Cardiac fibroblast (primary cell): ENCODE results near the gene TRIM14.
"Not testable (repeated sequence)": the region's sequence is repeated elsewhere in the genome, so short reads cannot be mapped to it uniquely, and the experiment has no call there.

Experiments used
- DNase-seq, 2 donors: peaks; one replicate each; pipeline versions ENCODE4 v3.0.0 to v3.0.0-alpha.2; 2010; ENCODE audit warnings: low read depth in 2 of 2
- H3K4me3 ChIP-seq, 2 donors: replicated peaks in 1 of 2; 1 replicate in 1 of 2; 2 replicates in 1 of 2; pipeline ENCODE4 v1.5.1; 2011; ENCODE audit warnings: low read depth in 2 of 2, low read length in 2 of 2, mild to moderate bottlenecking in 2 of 2, moderate library complexity in 1 of 2
- TF ChIP-seq, protein P1 (sequence below): IDR thresholded peaks from one replicate; pipeline ENCODE4 v1.5.1; 2011; ENCODE audit warnings: low read depth, mild to moderate bottlenecking, low read length, inconsistent platforms

Gene TRIM14

DNA sequence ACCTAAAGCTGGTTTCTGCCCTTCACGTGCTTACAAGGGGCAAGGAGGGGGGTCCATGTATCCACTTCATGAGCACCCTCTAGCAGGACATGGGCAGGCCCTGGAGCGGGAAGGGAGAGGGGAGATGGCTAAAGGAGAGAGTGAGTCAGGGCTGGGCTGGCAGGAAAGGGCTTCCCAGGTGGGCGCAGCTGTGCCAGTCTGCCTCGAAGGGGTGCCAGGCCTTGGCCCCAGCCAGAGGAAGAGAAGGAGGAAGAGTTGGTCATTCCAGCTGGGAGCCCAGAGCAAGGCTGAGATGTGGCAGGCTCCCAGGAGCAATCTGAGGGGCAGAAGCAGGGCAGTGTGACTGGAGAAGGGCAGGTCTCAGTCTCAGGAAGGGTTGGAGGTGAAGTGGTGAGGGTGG lies 24.7 kb downstream of the TRIM14 start:
- no peak for DNase-seq
- H3K4me3 ChIP-seq = no peak overlapping the region
- TF ChIP-seq, protein P1, sequence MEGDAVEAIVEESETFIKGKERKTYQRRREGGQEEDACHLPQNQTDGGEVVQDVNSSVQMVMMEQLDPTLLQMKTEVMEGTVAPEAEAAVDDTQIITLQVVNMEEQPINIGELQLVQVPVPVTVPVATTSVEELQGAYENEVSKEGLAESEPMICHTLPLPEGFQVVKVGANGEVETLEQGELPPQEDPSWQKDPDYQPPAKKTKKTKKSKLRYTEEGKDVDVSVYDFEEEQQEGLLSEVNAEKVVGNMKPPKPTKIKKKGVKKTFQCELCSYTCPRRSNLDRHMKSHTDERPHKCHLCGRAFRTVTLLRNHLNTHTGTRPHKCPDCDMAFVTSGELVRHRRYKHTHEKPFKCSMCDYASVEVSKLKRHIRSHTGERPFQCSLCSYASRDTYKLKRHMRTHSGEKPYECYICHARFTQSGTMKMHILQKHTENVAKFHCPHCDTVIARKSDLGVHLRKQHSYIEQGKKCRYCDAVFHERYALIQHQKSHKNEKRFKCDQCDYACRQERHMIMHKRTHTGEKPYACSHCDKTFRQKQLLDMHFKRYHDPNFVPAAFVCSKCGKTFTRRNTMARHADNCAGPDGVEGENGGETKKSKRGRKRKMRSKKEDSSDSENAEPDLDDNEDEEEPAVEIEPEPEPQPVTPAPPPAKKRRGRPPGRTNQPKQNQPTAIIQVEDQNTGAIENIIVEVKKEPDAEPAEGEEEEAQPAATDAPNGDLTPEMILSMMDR = no peak

DNA sequence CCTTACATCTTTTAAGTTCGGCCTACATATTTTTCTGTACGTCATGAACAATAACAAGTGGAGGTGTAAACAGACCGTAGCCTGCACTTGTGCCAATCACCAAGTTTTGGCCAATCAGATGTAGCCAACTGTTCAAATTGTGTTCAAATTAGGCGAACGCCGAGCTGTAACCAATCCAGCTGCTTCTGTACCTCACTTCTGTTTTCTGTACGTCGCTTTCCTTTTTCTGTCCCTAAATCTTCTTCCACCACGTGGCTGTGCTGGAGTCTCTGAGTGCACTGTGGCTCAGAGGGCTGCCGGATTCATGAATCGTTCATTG lies 26.4 kb downstream of the TRIM14 start:
- no peak overlapping the region for H3K4me3 ChIP-seq
- TF ChIP-seq, protein P1 = no peak
- DNase-seq = no peak

DNA sequence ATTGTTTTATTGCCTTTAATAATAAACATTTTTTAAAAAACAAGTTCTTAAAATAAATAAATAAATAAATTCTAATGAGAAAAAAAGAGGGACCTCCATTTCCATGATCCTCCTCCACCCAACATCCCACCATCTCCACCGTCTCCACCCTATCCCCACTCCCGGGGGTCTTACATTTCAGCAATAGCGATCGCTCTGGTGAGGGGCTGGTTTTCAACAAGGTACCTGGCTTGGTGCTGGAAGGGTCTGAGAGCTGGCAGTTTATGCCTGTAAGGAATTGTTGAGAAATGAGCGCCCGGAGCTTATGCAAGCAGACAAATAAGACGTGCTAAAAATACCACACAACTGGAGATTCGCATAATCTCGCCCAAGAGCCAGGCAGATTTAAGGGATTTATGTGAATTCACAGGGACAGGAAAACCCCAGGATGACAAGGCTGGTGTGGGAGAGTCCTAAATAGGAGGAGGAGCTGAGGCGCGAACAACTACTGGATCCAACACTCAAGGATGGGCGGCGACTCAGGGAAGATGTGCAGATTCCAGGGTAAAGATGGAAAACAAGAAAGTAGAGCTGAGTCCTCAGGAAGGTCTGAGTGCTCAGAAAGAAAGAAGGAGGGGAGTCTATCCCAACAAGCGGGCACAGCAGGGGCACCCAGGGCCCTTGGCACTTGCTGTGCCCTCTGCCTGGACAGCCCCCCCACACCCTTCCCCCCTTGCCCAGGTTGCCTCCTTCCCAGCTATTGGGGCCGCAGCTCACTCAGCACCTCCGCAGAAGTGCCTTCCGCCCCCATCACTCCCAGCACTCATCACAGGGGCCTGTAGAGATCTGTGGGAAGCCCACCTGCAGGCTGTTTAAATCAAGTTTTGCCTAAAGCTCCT lies 27.0 kb downstream of the TRIM14 start:
- peak; percentile 34 to 61 for DNase-seq
- no peak overlapping the region for H3K4me3 ChIP-seq
- TF ChIP-seq, protein P1 = no peak

DNA sequence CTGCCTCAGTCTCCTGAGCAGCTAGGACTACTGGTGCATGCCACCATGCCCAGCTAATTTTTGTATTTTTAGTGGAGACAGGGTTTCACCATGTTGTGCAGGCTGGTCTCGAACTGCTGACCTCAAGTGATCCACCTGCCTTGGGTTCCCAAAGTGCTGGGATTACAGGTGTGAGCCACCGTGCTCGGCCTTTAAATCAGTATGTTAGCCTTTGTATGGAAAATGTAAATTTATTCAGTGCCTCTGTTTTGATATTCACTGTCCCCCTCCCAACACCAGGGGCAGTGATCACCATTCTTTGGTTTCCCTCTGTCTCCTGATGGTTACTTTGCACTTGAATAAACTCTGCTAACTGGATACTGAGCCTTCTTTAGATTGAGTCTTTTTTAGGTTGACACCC lies 28.3 kb downstream of the TRIM14 start:
- TF ChIP-seq, protein P1 = peak; percentile 18
- not testable (repeated sequence) for DNase-seq, H3K4me3 ChIP-seq

DNA sequence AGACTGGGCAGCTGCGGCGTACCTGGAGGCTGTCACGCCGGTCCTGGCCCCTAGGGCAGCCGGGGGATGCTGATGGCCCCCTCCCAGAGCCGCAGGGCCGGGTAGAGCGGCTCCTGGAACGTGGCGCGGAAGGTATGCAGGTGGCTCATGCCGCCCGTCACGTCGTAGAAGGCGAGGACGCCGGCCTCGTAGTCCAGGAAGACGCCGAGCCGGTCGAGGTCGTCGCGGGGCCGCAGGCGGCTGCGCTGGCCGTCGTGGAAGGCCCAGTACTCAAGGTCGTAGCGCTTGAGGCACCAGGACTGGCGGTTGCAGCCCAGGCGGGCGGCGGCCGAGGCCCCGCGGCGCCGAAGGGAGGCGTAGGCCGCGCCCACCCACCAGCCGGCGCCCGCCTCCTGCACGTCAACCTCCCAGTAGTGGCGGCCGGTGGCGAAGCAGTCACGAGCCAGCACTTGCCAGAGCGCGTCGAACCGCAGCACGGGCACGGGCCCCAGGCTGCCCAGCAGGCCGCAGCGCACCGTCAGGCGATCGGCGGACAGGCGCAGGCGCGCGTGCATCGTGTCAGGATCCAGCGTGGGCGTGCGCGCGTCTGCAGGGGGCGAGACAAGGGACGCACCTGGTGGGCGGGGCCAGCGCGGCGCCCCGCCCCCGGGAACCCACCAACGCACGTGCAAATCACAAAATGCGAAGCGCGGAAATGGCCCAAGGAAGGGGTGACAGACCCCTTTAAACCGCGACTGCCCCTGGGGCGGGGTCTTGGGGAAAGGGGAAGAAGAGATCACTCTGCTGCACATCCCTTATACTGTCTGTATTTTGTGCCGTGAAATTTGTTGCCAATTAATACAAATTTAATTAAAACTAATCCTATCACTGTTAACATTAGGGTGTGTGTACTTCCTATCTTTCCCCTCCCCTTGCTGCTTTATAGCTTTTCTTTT lies 31.3 kb downstream of the TRIM14 start:
- peak overlapping the region; percentile 13 to 33 for H3K4me3 ChIP-seq
- TF ChIP-seq, protein P1 = no peak
- DNase-seq = peak; percentile 41 to 63

DNA sequence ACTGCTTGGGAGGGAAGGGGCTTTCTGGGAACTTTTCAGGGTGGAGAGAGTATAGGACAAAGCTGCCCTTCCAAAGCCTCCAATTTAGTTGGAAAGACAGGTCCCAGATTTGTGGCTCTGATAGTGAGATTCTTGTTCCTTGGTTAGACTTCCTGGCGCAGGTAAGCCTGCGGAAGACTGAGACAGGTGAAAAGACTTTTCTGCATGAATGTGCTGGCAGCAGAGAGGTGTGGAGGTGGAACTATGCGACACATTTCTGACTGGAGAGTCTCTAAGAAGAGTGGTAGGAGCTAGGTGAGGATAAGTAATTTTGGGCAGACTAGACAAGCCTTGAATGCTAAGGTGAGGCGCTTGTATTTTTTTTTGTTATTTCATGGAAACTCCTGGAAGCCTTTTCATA lies 32.6 kb downstream of the TRIM14 start:
- DNase-seq = no peak
- TF ChIP-seq, protein P1 = no peak
- no peak overlapping the region for H3K4me3 ChIP-seq
